NCI-H226 (cell line): ENCODE results near the gene HAVCR1.

Experiments
- DNase-seq: peaks from one replicate; pipeline ENCODE4 v3.0.0-alpha.2; 2015

The HAVCR1 gene

DNA sequence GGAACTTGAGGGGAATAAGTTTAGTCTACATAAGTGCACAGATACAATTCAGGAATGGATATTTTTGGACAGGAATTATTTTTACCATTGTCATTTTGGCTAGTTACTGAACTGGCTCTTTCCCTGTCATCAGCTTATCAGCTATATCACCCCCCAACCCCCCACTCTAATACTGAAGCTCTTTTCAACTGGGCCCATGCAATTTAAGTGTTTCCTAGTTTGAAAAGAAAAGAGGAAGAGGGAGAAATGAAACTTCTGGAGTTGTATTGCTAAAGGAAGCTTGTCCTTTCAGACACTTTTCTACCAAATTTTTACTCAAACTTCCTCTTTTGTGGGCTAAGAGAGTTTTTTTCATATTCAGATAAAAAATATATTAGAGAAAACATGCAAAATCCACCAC is 77.4 kb downstream of the HAVCR1 start:
- DNase-seq: no peak
